Gastrocnemius medialis (tissue), 4 donors: ENCODE results near the gene HPCAL1.

ENCODE experiments used
- CTCF ChIP-seq, 5 experiments: fragments of 450-650 bp in 3 of 5; fragments of 200-600 bp in 2 of 5; sonication (generic) in 2 of 5; IDR thresholded peaks in 4 of 5; conservative IDR thresholded peaks in 1 of 5; 1 replicate in 4 of 5; 2 replicates in 1 of 5; pipeline ENCODE4 v1.5.1; 2016 to 2019; ENCODE audit warnings: antibody characterized with exemption in 5 of 5, mild to moderate bottlenecking in 3 of 5, moderate library complexity in 3 of 5
- POLR2A ChIP-seq, 2 donors: fragments of 450-650 bp; IDR thresholded peaks; one replicate each; pipeline ENCODE4 v1.6.1; 2017; ENCODE audit warnings: antibody characterized with exemption in 2 of 2, mild to moderate bottlenecking in 2 of 2, moderate library complexity in 2 of 2

GRCh38 chr2:10428355-10428754, 125.7 kb downstream of the HPCAL1 start:
- TF ChIP-seq CTCF (IDR thresholded peaks at IDR 0.05 in 4 of 5, conservative IDR thresholded peaks at IDR 0.05 in 1 of 5) (no peak), POLR2A (IDR thresholded peaks at IDR 0.05) (no peak)
